ENCODE measurements around the gene GOLT1A. TPM values are rescaled to one million over a fixed set of nuclear protein-coding genes. Genes with fewer than 3 reads are reported as not detected.

The GOLT1A gene
- total RNA-seq, 6 donors from 2014 or later, result 7.5 to 18.5 (median 10.1) TPM; not detected in 1

- no peaks in the 10 kb centered on the region for H3K27me3 ChIP-seq
- ATAC-seq (ENCODE audit: low FRiP score in 2 of 2) (peak in 1 of 2 donors; percentile 6), DNase-seq (peak in 1 of 2 donors; percentile 34)
- no peaks in the 10 kb centered on the region for H3K36me3 ChIP-seq
- no peaks in the 10 kb centered on the region for H3K9me3 ChIP-seq
- no peak overlapping the region for H3K27ac ChIP-seq
- H3K4me1 ChIP-seq, result no peaks in the 10 kb centered on the region
- 91 to 92% methylated on average over 5 to 8 of the region's 8 CpGs for WGBS, 2 donors
- TF ChIP-seq POLR2A (IDR thresholded peaks at IDR 0.05) (no peak), EP300 (IDR thresholded peaks at IDR 0.05) (no peak), POLR2AphosphoS5 (IDR thresholded peaks at IDR 0.05) (no peak), CTCF (IDR thresholded peaks at IDR 0.05) (no peak)
- H3K4me3 ChIP-seq, result no peak overlapping the region
These were observed 8.4 kb upstream of the GOLT1A start for GRCh38 chr1:204222006-204222763.

GRCh38 chr1:204221271-204221670 is 7.5 kb upstream of the GOLT1A start:
- no peak overlapping the region for H3K4me3 ChIP-seq
- DNase-seq (no peak), ATAC-seq (ENCODE audit: low FRiP score in 2 of 2) (no peak)
- no peaks in the 10 kb centered on the region for H3K9me3 ChIP-seq
- TF ChIP-seq POLR2A (IDR thresholded peaks at IDR 0.05) (no peak), CTCF (IDR thresholded peaks at IDR 0.05) (no peak), POLR2AphosphoS5 (IDR thresholded peaks at IDR 0.05) (no peak), EP300 (IDR thresholded peaks at IDR 0.05) (no peak)
- H3K27ac ChIP-seq, result peak overlapping the region in 1 of 4 donors; percentile 34
- H3K36me3 ChIP-seq, result no peaks in the 10 kb centered on the region
- no peaks in the 10 kb centered on the region for H3K4me1 ChIP-seq
- no peaks in the 10 kb centered on the region for H3K27me3 ChIP-seq
- WGBS, 2 donors, result 80 to 86% methylated on average over 10 to 11 of the region's 11 CpGs

- Histone ChIP-seq H3K4me3 (no peak overlapping the region), H3K9me3 (no peaks in the 10 kb centered on the region), H3K27ac (no peak overlapping the region), H3K4me1 (no peaks in the 10 kb centered on the region), H3K36me3 (no peaks in the 10 kb centered on the region), H3K27me3 (no peaks in the 10 kb centered on the region)
- WGBS, 2 donors, result 85% methylated on average over 8 to 10 of the region's 10 CpGs
- TF ChIP-seq EP300 (IDR thresholded peaks at IDR 0.05) (no peak), POLR2AphosphoS5 (IDR thresholded peaks at IDR 0.05) (no peak), CTCF (IDR thresholded peaks at IDR 0.05) (no peak), POLR2A (IDR thresholded peaks at IDR 0.05) (no peak)
- no peak for DNase-seq
- ATAC-seq (ENCODE audit: low FRiP score in 2 of 2), result no peak
These were observed 6.3 kb upstream of the GOLT1A start for GRCh38 chr1:204219971-204220616.

GRCh38 chr1:204218552-204218951 is 4.8 kb upstream of the GOLT1A start:
- Histone ChIP-seq H3K27ac (no peak overlapping the region), H3K36me3 (no peaks in the 10 kb centered on the region), H3K4me1 (peaks cover 5 to 9% (median 7%) of the 10 kb centered on the region in 4 donors), H3K27me3 (no peaks in the 10 kb centered on the region), H3K9me3 (no peaks in the 10 kb centered on the region), H3K4me3 (no peak overlapping the region)
- ATAC-seq (ENCODE audit: low FRiP score in 2 of 2) (no peak), DNase-seq (no peak)
- WGBS, 2 donors, result 58 to 63% methylated on average over 2 of the region's 2 CpGs
- TF ChIP-seq EP300 (IDR thresholded peaks at IDR 0.05), result no peak
- TF ChIP-seq POLR2AphosphoS5 (IDR thresholded peaks at IDR 0.05), result no peak
- TF ChIP-seq CTCF (IDR thresholded peaks at IDR 0.05), result no peak
- TF ChIP-seq POLR2A (IDR thresholded peaks at IDR 0.05), result no peak
